Measurements from ENCODE around the gene NUP153. TPM values are rescaled to one million over a fixed set of nuclear protein-coding genes. Genes with fewer than 3 reads are reported as not detected.

NUP153 gene
- total and polyA plus RNA-seq, 2 of the 8 experiments (the other 6 are each of a cell fraction or from before 2014, with no cell fraction given), result 47.0 to 84.8 TPM

GRCh38 chr6:17730078-17730704 lies 23.5 kb upstream of the NUP153 start:
- Histone ChIP-seq H2BK15ac (ENCODE audit: low read length) (no peak overlapping the region), H3K27ac (ENCODE audit: low read depth, low read length) (no peak overlapping the region), H4K20me1 (replicated peaks in 1 of 2; ENCODE audit: control insufficient read depth in 1 of 2, insufficient read depth in 2 of 2, low read length in 2 of 2) (no peaks in the 10 kb centered on the region), H3K4me2 (ENCODE audit: insufficient read depth in 1 of 2, low read depth in 2 of 2, low read length in 2 of 2) (no peak overlapping the region), H3K36me3 (ENCODE audit: control insufficient read depth in 2 of 4, insufficient read depth in 4 of 4, low read length in 3 of 4) (no peaks in the 10 kb centered on the region), H3K27me3 (replicated peaks in 1 of 4; ENCODE audit: control insufficient read depth in 3 of 4, extremely low read depth in 1 of 4, insufficient read depth in 3 of 4, low read length in 3 of 4) (no peaks in the 10 kb centered on the region), H4K91ac (replicated peaks; ENCODE audit: insufficient read length, low read length) (no peak overlapping the region), H2BK120ac (replicated peaks; ENCODE audit: low read depth, low read length) (no peak overlapping the region), H3K9me3 (ENCODE audit: insufficient read depth in 2 of 2, low read depth in 1 of 2, low read length in 1 of 2) (peaks cover 0 to 3% of the 10 kb centered on the region in 2 experiments; a peak in 1 of 4 replicates), H2AK5ac (ENCODE audit: low read depth, low read length) (no peak overlapping the region), H3K4me1 (replicated peaks in 1 of 4; ENCODE audit: control insufficient read depth in 3 of 4, insufficient read depth in 4 of 4, low read length in 3 of 4) (no peaks in the 10 kb centered on the region), H3K23me2 (ENCODE audit: low read depth, low read length) (no peaks in the 10 kb centered on the region), H2AFZ (ENCODE audit: low read length) (no peak overlapping the region), H3K9ac (replicated peaks in 1 of 4; ENCODE audit: extremely low read depth in 1 of 4, low read depth in 3 of 4, low read length in 3 of 4) (no peak overlapping the region), H2BK20ac (ENCODE audit: low read length) (no peak overlapping the region), H3K79me2 (ENCODE audit: control insufficient read depth in 1 of 2, insufficient read depth in 2 of 2, low read length in 2 of 2) (no peaks in the 10 kb centered on the region), H3K79me1 (ENCODE audit: low read depth, low read length) (no peaks in the 10 kb centered on the region), H3K18ac (ENCODE audit: extremely low read depth, low read length) (no peak overlapping the region), H4K5ac (ENCODE audit: insufficient read length, low read depth, low read length) (no peak overlapping the region), H4K8ac (ENCODE audit: extremely low read depth, insufficient read depth, low read length) (no peak overlapping the region), H3K56ac (replicated peaks; ENCODE audit: insufficient read length, low read depth, low read length) (no peak overlapping the region), H2BK12ac (ENCODE audit: low read depth, low read length) (no peak overlapping the region), H3K14ac (ENCODE audit: insufficient read length) (no peak overlapping the region), H3K4me3 (ENCODE audit: extremely low read depth in 1 of 4, insufficient read depth in 2 of 4, low read depth in 3 of 4, low read length in 4 of 4) (no peak overlapping the region), H3K23ac (ENCODE audit: insufficient read length) (no peak overlapping the region), H3K4ac (replicated peaks; ENCODE audit: insufficient read length, low read depth, low read length) (no peak overlapping the region), H2BK5ac (ENCODE audit: low read depth, low read length) (no peak overlapping the region)
- FAIRE-seq (no peak), DNase-seq (ENCODE audit: low read depth in 1 of 2, low spot score in 2 of 2) (no peak)
- CTCF ChIA-PET (ENCODE audit: partially characterized antibody), result interaction anchor here (0.6 kb wide), 1 partner anchor 92 kb away, joined by 3 read pairs; no protein-coding TSS in a partner anchor
- POLR2A ChIA-PET (ENCODE audit: partially characterized antibody), result interaction anchor here (0.7 to 0.9 kb wide), 2 partner anchors 11 to 38 kb away, joined by 3 read pairs; no protein-coding TSS in a partner anchor
- 89% methylated on average over 6 of the region's 6 CpGs; no CpG with 5 or more reads in 1 of the 2 experiments for WGBS, 2 experiments (ENCODE audit: extremely low coverage in 1 of 2, insufficient coverage in 1 of 2, insufficient read length in 1 of 2, insufficient replicate concordance in 2 of 2, low coverage in 1 of 2, low lambda C conversion rate in 2 of 2, missing lambda C conversion rate in 1 of 2)
- TF ChIP-seq RXRA (IDR thresholded peaks at IDR 0.05; ENCODE audit: insufficient read depth, low read depth, low read length) (no peak), SIRT6 (IDR thresholded peaks at IDR 0.05; ENCODE audit: low read length) (no peak), TEAD4 (IDR thresholded peaks at IDR 0.05; ENCODE audit: low read depth, low read length) (no peak), KDM1A (IDR thresholded peaks at IDR 0.05; ENCODE audit: borderline replicate concordance, low read length) (no peak), CBX5 (IDR thresholded peaks at IDR 0.05; ENCODE audit: low read depth, low read length) (no peak), ZNF274 (IDR thresholded peaks at IDR 0.05; ENCODE audit: borderline replicate concordance, extremely low read depth, low read length) (no peak), EZH2 (IDR thresholded peaks at IDR 0.05; ENCODE audit: low read depth, low read length, severe bottlenecking) (no peak), SP4 (IDR thresholded peaks at IDR 0.05; ENCODE audit: low read length) (no peak), ATF2 (IDR thresholded peaks at IDR 0.05; ENCODE audit: low read length) (no peak), FOSL1 (IDR thresholded peaks at IDR 0.05; ENCODE audit: insufficient read depth, low read depth, low read length) (no peak), CHD2 (IDR thresholded peaks at IDR 0.05; ENCODE audit: low read length) (no peak), SP1 (IDR thresholded peaks at IDR 0.05; ENCODE audit: low read depth, low read length) (no peak), CHD1 (IDR thresholded peaks at IDR 0.05; ENCODE audit: low read depth, low read length) (no peak)
